ENCODE results near the gene RDH14.

DNA sequence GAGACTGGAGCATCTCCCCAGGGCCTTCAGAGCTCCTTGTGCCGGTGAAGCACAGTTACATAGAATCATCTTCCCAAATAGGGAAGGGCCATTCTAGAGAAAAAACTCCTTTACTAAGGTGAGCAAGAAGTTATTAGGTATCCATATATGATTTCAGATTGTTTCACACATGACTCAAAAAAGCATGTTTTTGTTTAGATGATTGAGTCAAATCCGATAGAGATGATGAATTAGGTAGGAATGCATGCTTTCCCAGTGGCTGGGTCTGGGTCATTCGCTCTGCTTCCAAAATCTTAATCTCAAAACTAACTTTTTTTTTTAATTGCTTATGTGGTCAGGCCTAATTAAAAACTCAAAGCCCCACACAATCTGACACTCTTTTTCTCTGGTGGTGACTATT, 25.1 kb upstream of the RDH14 start:
- TF ChIP-seq, protein P1, sequence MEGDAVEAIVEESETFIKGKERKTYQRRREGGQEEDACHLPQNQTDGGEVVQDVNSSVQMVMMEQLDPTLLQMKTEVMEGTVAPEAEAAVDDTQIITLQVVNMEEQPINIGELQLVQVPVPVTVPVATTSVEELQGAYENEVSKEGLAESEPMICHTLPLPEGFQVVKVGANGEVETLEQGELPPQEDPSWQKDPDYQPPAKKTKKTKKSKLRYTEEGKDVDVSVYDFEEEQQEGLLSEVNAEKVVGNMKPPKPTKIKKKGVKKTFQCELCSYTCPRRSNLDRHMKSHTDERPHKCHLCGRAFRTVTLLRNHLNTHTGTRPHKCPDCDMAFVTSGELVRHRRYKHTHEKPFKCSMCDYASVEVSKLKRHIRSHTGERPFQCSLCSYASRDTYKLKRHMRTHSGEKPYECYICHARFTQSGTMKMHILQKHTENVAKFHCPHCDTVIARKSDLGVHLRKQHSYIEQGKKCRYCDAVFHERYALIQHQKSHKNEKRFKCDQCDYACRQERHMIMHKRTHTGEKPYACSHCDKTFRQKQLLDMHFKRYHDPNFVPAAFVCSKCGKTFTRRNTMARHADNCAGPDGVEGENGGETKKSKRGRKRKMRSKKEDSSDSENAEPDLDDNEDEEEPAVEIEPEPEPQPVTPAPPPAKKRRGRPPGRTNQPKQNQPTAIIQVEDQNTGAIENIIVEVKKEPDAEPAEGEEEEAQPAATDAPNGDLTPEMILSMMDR (IDR thresholded peaks at IDR 0.05), result no peak
- TF ChIP-seq EZH2phosphoT487 (IDR thresholded peaks at IDR 0.05), result no peak
- no peak for TF ChIP-seq EZH2 (IDR thresholded peaks at IDR 0.05)

Measured in neural progenitor cell (in vitro differentiated cells).